ENCODE measurements around the gene FTO. TPM values are rescaled to one million over a fixed set of nuclear protein-coding genes. Genes with fewer than 3 reads are reported as not detected.

The FTO gene
- total RNA-seq, 1 donor from 2014 or later = 110 TPM

DNA sequence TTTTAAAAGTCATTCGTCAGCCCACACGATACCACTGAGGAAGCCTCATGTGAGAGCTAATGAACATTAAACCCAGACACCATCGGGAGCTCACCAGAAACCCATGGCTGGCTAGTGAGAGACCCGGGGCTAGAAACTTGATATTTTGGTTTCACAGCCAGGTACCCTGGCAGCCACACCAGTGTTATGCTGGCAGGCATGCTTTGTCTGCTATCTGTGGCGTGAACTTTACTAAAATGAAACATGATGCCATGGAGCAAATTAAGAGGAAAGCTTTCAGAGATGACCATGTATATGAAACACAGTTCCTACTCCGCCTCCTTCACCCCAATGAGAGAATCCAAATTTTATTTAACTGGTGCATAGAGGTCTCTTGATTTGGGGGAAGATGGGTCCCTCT lies 291.4 kb downstream of the FTO start:
- H3K4me3 ChIP-seq = no peak overlapping the region
- H2AFZ ChIP-seq (replicated peaks) = no peak overlapping the region
- H3K9me3 ChIP-seq (ENCODE audit: low read depth) = no peaks in the 10 kb centered on the region
- H4K20me1 ChIP-seq (ENCODE audit: low read depth) = no peaks in the 10 kb centered on the region
- H3K4me1 ChIP-seq = peaks cover 32% of the 10 kb centered on the region
- H3K9me3 Mint-ChIP-seq = no peaks in the 10 kb centered on the region
- DNase-seq (ENCODE audit: low spot score) = no peak
- H3K27me3 Mint-ChIP-seq (ENCODE audit: insufficient read depth, low read depth) = no peaks in the 10 kb centered on the region
- H3K4me2 ChIP-seq = no peak overlapping the region
- no peak overlapping the region for H3K27ac Mint-ChIP-seq
- H3F3A ChIP-seq (ENCODE audit: low read depth) = peaks cover 7% of the 10 kb centered on the region
- H3K79me2 ChIP-seq (ENCODE audit: low read depth) = no peaks in the 10 kb centered on the region
- H3K4me1 Mint-ChIP-seq = peaks cover 29% of the 10 kb centered on the region
- H3K36me3 ChIP-seq = no peaks in the 10 kb centered on the region
- H3K9ac ChIP-seq = no peak overlapping the region
- H3K36me3 Mint-ChIP-seq = no peaks in the 10 kb centered on the region
- no peak overlapping the region for H3K27ac ChIP-seq
- no peaks in the 10 kb centered on the region for H3K27me3 ChIP-seq
- H3K4me3 Mint-ChIP-seq = no peak overlapping the region
- no peak for TF ChIP-seq EZH2phosphoT487 (IDR thresholded peaks at IDR 0.05)
- TF ChIP-seq, protein P1, sequence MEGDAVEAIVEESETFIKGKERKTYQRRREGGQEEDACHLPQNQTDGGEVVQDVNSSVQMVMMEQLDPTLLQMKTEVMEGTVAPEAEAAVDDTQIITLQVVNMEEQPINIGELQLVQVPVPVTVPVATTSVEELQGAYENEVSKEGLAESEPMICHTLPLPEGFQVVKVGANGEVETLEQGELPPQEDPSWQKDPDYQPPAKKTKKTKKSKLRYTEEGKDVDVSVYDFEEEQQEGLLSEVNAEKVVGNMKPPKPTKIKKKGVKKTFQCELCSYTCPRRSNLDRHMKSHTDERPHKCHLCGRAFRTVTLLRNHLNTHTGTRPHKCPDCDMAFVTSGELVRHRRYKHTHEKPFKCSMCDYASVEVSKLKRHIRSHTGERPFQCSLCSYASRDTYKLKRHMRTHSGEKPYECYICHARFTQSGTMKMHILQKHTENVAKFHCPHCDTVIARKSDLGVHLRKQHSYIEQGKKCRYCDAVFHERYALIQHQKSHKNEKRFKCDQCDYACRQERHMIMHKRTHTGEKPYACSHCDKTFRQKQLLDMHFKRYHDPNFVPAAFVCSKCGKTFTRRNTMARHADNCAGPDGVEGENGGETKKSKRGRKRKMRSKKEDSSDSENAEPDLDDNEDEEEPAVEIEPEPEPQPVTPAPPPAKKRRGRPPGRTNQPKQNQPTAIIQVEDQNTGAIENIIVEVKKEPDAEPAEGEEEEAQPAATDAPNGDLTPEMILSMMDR (IDR thresholded peaks at IDR 0.05) = no peak
- TF ChIP-seq EZH2 (IDR thresholded peaks at IDR 0.05) = no peak

DNA sequence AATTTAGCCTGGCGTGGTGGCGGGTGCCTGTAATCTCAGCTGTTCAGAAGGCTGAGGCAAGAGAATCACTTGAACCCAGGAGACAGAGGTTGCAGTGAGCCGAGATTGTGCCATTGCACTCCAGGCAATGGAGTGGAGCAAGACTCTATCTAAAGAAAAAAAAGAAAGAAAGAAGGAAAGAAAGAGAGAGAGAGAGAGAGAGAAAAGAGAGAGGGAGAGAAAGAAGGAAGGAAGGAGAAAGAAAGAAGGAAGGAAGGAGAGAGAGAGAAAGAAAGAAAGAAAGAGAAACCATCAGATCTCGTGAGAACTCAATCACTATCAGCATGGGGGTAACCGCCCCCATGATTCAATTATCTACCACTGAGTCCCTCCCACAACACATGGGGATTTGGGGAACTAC lies 293.0 kb downstream of the FTO start:
- Histone ChIP-seq H3K27me3 (no peaks in the 10 kb centered on the region), H3K4me3 (no peak overlapping the region), H3K4me2 (no peak overlapping the region), H3F3A (ENCODE audit: low read depth) (peaks cover 7% of the 10 kb centered on the region), H3K9me3 (ENCODE audit: low read depth) (no peaks in the 10 kb centered on the region), H3K36me3 (no peaks in the 10 kb centered on the region), H3K79me2 (ENCODE audit: low read depth) (no peaks in the 10 kb centered on the region), H3K4me1 (peaks cover 20% of the 10 kb centered on the region), H3K27ac (no peak overlapping the region), H4K20me1 (ENCODE audit: low read depth) (no peaks in the 10 kb centered on the region), H2AFZ (replicated peaks) (no peak overlapping the region), H3K9ac (no peak overlapping the region)
- Mint-ChIP-seq H3K36me3 (no peaks in the 10 kb centered on the region), H3K9me3 (no peaks in the 10 kb centered on the region), H3K4me1 (peaks cover 17% of the 10 kb centered on the region), H3K4me3 (no peak overlapping the region), H3K27ac (no peak overlapping the region), H3K27me3 (ENCODE audit: insufficient read depth, low read depth) (peaks cover 2% of the 10 kb centered on the region)
- TF ChIP-seq EZH2phosphoT487 (IDR thresholded peaks at IDR 0.05) = no peak
- TF ChIP-seq, protein P1 (IDR thresholded peaks at IDR 0.05) = no peak
- no peak for TF ChIP-seq EZH2 (IDR thresholded peaks at IDR 0.05)
- DNase-seq (ENCODE audit: low spot score) = no peak

DNA sequence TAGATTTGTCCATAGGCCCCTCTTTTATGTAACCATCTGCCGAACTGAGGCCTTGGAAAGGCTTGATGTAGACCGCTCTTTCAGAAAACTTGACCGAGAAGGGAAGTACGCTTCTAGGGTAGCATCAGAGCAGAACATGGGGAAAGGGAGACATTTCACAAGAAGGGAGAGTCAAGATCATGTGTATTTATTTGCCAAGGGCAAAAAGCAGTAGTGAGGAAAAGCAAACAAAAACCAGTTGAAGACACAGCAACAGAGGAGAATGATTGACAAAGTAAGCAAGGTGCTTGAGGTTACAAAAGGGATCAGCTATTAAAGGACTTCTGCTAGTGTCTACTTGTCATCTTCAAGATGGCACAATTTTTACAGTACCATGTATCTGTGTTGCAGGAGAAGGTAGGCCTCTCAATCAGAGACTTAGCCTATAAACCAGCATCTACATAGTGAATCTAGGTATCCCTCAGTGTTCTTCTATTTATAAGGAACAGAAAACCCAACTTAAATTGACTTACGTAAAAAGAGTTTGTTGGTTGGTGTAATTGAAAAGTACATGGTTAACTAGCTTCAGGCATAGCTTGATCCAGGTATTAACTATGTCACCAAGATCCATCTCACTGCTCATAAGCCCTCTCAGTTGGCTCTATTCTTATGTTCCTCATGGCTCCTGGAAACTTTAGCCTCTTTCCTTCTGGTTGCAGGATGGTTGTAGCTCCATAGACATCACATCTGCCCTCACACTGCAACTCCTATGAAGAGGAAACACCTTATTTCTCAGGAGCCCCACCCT lies 294.3 kb downstream of the FTO start:
- TF ChIP-seq EZH2 (IDR thresholded peaks at IDR 0.05) = no peak
- TF ChIP-seq EZH2phosphoT487 (IDR thresholded peaks at IDR 0.05) = no peak
- TF ChIP-seq, protein P1 (IDR thresholded peaks at IDR 0.05) = no peak
- Mint-ChIP-seq H3K9me3 (no peaks in the 10 kb centered on the region), H3K4me3 (no peak overlapping the region), H3K27ac (no peak overlapping the region), H3K36me3 (no peaks in the 10 kb centered on the region), H3K27me3 (ENCODE audit: insufficient read depth, low read depth) (peaks cover 2% of the 10 kb centered on the region), H3K4me1 (peaks cover 7% of the 10 kb centered on the region)
- H3K4me1 ChIP-seq = peaks cover 12% of the 10 kb centered on the region
- H3K27me3 ChIP-seq = no peaks in the 10 kb centered on the region
- no peak overlapping the region for H3K27ac ChIP-seq
- no peak overlapping the region for H3K4me2 ChIP-seq
- no peak overlapping the region for H2AFZ ChIP-seq (replicated peaks)
- no peaks in the 10 kb centered on the region for H3K36me3 ChIP-seq
- H3F3A ChIP-seq (ENCODE audit: low read depth) = peaks cover 7% of the 10 kb centered on the region
- no peak for DNase-seq (ENCODE audit: low spot score)
- no peaks in the 10 kb centered on the region for H3K79me2 ChIP-seq (ENCODE audit: low read depth)
- H4K20me1 ChIP-seq (ENCODE audit: low read depth) = no peaks in the 10 kb centered on the region
- no peaks in the 10 kb centered on the region for H3K9me3 ChIP-seq (ENCODE audit: low read depth)
- no peak overlapping the region for H3K9ac ChIP-seq
- H3K4me3 ChIP-seq = no peak overlapping the region
